ENCODE measurements around the gene MAPK4.

The MAPK4 gene

DNA sequence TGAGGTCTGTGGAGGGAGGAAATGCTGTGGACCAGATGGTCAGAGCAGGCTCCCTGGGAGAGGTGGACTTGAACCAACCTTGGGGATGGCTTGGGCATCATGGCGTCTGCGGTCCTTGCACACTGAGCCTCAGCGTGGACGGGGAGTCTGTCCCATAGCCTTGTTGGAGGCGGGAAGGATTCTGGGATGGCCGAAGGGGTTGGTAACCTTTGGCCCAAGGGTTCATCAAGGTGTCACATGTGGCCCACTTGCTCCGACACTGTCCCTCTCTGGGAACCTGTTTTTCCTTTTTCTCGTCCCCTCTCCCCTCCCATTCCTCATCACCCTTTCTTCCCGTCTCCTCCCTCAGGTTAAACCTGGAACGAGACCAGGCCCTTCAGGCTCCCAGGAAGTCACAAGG, 66.4 kb downstream of the MAPK4 start:
- no peak for DNase-seq

DNA sequence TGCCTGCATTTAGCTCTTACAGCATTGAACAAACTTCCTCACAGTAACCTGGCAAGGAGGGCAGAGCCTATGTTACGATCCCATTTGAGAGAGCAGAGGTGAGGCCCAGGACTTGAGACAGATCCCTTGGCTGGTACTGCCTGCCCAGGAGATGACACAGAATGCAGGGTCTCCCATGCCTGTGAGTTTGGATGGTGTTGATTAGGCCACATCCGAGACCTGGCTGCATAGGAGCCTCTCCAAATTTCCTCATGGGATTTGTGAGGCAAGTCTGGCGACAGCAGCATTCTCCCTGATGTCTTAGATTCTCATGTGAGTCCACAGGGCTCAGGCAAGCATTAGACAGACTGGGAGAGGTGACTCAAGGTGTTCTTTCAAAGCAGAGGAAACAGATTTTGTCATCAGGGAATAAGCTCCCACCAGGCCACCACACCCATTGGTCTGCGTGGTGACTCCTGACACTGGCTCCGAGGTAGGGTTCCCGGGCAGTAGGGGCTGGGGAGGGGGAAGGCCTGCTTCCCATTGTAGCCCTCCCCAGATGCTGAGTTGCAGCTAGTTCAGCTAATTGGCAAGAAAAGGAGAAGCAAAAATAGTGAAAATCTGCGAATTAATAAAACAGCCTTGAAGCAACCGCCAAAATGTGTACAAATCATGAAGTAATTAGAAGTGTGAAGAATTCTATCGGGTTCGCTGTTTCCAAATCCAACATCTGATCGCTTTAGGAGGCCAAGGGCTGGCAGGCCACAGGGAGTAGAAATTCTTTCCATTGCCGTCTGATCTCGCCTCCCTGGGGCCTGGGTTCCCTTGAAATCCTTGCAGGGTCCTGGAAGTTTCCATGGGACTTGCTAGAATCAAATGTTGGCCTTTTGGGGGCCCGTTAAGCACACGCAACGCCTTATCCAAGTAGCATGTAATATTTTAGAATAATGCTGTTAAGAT, 68.0 kb downstream of the MAPK4 start:
- no peak for DNase-seq

DNA sequence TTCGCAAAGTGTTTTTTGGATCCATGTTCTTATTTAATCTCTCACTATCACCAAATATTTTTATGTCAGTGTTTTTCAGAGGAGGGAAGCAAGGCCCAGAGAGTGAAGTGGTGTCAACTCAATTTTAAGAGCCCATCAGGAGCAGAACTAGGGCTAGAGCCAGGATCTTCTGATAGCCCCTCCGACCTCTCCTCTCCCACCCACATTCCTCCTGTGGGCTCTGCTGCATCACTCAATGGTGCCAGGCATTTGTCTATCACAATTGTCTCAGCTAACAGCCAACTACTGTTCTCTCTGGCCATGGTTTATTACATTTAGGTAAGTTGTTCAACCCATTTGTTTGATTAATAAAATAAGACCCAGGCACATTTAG, 68.6 kb downstream of the MAPK4 start:
- DNase-seq = no peak

DNA sequence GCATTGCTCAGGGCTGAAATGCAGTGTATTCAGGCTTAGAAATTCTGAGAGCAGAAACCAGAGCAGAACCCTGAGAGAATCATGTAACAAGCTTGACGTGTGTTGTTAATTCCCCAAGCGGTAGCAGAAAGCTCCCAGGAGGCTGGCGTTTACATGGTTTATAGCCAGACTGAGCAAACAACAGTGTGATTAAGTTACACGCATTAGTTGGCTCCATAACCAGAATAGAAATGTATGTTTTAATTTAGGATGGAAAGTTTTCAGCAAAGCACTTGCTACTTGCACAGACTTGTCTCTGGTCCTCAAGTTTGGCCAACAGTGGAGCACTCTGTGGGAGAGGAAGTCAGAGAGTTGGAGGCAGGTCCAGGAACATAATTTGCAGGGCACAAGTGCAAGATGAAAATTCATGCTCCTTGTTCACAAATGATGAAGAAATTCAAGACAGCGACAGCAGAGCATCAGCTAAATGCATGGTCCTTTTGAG, 69.3 kb downstream of the MAPK4 start:
- no peak for DNase-seq

DNA sequence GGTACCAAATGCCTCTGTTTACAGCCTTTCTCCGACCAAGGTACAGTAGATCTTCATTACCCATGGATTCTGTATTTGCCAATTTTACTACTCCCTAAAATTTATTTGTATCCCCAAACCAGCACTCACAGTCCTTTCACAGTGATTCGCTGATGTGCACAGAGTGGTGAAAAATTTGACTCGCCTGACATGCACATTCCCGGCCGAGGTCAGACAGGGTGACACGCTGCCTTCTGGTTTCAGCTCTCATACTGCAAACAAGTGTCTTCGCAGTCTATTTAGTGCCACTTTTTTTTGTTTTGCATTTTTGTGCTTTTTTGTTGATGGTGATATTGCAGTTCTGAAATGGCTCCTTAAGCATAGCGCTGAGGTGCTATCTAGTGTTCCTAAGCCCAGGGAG, 71.0 kb downstream of the MAPK4 start:
- no peak for DNase-seq

DNA sequence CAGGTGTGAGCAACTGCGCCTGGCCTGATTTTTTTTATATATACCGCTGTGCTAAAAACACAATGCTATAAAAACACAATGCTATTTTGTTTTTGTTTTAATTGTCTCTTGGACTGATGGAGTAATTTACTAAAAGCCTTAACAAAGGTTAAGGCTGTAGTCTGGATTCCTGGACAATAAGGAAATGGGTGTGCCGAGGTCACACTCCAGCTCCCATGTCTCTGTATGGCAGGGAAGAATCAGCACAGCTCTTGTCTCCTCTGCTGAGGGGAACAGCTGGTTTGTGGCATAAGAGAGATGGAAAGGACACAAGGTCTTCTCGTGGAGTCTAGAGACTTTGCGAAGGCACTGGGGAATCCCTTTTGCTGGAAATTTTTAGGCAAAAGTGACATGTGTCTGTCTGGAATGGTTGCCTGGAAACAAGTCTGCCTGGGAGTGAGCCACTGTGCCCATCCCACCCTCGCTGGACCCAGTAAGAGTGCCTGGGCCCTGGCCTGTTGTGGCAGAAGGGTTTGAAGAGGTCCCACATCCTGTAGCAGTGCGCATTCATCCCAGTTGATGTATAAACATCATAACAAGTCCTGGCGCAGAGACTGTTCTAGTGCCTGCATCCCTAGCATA, 73.1 kb downstream of the MAPK4 start:
- no peak for DNase-seq

DNA sequence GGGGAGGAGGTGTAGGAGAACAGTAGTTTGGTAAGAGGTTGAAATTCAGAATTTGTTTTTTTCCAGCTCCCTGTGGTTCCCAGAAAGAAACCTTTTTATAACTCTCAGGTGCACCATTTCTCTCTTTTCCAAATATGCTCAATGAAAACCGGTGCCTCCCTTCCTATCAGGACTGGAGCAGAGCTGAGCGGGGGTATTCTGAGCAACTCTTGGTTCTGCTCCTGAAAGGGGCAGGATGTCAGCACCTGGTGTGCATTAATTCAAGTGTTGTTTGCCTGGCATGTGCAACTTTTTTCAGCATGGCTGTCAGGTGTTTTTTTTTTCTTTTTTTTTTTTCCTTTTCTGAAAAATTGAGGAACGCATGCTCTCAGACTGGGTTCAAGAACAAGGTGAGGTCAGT, 74.1 kb downstream of the MAPK4 start:
- DNase-seq = no peak

DNA sequence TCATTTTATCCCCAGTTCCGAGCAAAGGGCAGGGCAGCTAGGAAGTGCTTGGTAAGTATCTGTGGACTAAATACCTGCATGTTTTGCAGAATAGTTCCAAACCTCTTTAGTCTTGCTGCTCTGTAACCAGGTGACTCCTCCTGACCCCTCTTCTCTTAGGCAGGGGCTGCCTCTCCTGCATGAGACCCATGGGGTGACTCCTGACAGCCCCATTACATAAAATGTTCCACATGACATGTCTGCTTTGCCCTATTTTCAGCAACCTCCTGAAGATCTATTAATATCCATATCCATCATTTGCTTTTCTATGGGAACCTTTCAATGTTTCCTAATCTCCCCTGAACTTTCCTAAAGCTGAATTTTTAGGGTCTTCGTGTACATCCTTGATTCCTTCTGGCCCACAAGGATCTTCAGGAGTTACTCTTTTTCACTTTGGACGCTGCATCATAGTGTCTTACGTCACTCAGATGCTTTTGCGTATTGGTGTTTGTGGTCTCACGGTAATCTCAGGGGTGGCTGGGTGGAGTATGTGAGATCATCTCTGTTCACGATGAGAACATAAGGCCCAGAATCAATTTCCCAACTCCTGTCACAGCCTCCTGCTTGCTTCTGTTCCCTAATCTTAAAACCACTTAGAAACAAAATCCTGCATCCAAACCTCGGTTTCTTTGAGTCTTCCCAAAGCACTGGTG, 76.6 kb downstream of the MAPK4 start:
- DNase-seq = no peak

DNA sequence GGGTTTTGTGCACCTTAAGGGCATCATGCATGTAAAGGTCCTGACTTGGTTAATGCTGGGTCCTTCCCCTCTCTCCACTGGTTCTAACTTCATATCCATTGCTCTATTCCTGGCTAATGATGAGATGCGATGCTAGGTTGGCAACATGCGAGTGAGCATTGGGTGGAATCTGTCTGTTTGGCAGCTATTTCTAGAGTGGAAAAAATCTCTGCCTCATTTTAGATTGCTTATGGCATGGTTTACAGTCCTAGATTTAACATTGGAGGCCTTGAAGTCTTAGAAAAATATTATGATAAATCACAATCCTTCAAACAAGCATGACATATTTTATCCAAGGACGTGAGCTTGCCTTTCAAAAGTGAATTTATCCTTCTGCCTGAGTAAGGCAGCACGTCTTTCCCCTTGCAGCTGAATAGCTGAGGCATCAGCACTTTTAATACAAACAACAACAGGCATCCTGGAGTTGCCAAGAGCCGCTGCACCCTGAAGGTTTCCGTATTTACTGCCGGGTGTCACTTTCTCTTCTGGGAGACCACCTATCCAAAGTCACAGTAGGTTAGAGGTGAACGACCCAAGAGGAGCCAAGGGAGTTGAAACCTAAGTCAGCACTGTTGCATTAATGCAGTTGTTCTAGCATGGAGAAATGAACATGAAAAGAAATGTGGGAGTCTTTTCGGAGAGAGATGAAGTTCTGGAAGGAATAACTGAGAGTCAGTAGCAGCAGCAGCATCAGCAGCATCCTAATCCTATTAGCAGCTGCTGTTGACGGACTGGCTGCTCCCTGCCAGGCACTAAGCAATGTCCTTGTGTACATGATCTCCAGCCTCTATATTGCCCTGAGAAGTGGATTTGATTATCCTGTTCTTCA, 78.4 kb downstream of the MAPK4 start:
- no peak for DNase-seq

DNA sequence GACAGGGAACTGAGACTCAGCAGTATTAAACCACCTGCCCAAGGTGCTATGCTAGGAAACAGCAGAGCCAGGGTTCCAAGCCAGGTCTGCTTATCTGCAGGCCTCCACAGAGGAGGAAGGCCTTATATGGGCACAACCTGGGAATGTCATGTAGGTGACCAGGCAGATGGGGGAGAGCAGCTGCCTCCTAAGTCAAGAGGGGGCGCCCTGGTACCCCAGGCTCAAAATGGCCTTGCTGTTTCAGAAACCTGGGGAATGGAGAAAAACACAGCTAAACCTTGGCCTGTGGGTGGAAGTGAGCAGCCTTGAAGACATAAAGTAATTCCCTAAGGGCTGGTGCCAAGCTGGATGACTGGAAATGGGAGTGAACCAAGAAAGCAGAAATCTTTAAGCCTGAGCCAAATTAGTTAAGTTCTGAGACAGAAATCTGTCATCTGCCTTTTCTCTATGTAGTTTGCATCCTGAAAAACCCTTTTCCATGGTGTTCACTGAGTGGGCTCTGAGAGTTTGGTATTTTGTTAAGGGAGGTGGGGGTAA, 79.1 kb downstream of the MAPK4 start:
- no peak for DNase-seq

DNA sequence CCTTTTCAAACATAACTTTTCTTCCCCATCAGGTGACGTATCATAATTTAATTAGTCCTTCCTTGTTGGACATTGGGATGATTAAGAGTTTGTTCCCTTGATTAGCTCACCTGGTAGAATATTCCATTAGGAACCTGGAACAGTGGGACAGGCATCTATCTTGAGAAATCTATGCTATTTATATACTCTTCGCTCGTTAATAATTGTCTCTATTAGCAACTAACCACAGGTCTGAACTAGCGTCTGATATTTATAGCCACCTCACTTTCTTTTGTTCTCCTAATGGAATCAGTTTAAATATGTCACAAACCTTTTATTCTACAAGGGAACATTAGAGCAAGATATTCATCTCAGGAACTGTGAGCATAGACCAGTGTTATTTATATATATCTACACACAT, 79.8 kb downstream of the MAPK4 start:
- no peak for DNase-seq

DNA sequence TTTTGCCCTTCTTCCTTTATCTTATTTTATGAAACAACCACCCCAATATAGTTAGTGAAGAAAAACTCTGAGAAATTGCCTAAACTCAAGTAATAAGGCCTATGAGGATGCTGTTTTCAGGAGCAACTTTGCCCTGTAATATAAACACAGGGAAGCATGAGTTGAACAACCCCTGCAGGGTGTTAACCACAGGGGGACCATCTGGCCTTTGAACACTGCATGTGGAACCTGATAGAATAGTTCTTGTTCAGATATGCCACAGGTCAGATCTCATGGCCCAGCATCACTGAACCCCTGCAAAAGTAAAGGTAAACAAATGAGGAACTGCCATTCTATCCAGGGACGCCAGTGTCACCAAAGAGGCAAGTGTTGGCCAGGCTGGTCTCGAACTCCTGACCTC, 82.6 kb downstream of the MAPK4 start:
- DNase-seq = no peak

DNA sequence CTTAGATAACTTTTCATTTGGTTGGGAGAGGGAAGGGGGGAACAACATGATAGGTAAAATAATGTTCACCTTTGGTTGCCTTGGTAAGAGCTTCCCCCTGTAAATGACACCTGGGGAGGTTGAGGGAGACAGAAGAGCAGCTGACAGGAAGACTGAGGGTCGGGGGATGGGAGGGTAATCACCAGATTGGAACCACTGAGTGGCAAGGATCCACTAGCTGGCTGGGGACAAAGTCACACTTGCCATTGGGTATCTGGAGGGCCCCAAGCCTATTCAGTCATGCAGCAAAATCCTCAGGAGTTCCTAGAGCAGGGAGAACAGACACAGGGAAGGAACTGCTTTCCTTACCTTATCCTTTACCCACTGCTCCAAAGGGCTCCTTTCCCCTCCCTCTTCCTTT, 84.3 kb downstream of the MAPK4 start:
- DNase-seq = no peak

DNA sequence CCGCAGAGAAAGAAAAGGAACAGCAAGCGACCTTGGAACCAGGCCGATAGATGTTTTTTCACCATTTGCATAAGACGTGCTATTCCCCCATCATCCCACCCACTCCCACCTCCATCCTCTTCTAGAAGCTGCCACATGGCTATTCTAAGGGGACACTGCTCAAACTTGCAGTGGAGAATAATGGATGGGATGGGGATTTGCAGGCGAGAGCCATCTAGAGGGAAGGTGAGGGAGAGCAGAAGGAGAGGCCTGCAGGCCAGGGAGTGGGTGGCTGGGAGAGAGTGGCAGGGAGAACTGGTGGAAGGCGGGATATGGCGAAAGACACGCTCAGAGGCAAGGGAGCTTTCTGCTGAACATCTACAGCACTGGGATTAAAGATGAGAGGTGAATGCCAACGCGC, 84.9 kb downstream of the MAPK4 start:
- no peak for DNase-seq

DNA sequence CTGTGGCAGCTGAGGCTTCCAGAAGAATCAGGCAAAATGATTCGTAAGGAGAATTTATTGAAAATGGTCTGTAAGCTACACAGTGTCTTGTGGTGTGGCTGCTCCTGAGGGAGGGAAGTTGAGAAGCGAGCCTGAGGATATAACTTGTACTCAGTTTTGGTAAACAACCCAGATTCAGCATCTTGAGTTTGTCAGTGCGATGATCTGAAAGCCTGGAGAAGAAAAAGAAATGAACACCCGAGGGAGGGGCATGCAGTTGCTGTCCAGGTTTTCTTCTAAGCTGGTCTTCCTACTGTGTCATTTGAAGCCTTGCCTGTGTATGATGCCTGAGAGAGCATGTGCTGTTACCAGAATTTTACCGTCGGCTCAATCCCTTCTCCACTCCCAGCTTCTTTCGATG, 87.3 kb downstream of the MAPK4 start:
- DNase-seq = no peak

DNA sequence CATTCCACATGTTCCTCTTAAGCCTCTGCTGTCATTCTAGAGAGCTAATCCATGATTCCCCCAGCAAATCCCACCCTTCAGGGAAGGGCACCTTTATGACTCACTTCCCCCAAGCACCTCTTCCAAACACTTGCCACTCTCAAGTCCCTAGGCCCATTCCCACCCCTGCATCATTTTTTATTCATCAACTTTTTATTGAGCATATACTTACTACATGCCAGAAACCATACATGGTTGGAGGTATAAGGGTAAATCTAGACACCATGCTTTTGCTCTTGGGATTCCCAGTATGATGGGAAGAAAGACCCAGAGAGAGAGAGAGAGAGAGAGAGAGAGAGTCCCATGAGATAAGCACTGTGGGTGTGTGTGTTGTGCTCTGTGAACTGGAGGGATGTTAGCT, 87.9 kb downstream of the MAPK4 start:
- no peak for DNase-seq

DNA sequence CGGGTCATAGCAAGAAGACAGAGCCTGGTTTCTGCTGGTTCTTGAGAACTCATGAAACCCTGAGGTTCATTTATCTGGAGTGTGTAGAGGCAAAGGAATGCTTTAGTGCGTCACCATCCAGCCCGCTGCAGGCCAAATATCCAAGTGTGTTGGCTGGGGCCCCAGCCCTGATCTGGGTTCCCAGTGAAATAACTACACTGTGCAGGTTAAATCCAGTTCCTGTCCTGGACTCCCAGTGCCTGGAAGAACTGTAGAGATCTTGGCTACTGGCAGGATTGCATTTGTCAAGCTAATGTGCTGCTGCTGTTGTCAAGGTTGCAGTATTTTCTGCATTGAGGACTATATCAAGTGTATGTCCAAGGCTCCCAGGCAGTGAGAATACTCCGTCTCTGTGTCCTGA, 89.9 kb downstream of the MAPK4 start:
- no peak for DNase-seq

DNA sequence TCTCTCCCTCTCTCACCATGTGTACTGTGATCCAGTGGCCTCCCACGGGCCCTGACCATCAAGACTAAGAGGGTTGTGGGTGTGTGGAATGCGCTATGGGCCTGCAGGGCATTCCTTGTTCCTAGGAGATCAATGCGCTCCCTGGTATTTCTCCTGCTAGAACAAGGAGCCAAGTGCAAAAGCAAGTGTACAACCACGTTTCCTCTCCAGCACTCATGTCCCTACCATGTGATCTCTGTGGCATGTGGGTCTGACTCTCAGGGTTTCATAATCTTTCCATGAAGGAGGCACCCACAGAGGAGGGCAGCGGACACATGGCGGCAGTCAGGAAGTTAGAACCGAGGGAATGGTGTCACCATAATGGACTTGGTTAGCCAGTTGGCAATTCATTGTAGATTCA, 91.4 kb downstream of the MAPK4 start:
- no peak for DNase-seq

DNA sequence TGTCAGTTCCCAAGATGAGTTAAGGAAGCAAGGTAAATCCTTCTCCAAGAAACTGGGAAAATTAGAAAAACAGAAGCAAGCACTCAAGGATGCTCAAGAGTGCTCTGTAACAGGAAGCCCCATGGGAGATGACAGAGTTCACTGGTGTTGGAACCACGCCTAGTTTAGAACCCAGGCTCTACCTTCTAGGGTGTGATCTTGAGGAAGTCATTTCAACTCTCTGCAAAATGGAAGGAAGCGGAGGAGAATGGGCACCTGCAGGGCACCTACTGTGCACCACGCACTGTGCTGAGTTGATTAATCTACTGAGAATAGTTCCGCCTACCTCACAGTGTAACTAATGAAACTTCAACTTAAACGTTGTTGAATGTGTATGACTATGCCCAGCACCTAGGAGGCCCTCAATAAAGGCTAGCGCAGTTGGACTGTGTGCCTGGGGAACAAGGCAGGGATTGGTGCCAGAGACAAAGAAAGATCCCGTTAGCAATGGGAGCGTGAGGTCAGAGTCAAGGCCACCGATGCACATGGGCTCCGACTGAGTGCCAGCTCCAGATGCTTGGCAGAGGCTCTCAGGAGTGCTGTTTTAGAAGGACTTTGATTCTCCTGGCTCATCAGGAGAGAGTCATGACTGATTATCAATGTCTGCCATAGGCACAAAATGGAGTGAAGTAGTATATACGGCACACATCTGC, 93.7 kb downstream of the MAPK4 start:
- DNase-seq = no peak

DNA sequence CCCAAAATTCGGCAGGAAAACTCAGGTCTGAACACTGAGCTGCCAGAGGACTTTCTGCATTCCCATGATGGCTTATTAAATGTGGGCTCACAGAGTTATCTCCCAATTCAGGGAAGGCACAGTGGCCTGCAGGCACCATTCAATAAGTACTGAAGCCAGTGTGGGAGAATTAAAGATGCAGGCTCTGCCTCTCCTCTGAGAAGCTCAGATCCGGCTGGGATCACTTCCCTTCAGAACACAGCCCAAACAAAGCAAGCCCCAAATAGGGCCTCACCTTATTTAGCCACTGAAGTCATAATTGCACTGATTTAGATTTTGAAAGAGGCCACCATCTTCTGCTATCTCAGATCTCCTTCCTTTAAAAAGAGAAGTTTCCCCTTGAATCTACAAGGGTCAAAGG, 94.3 kb downstream of the MAPK4 start:
- no peak for DNase-seq

DNA sequence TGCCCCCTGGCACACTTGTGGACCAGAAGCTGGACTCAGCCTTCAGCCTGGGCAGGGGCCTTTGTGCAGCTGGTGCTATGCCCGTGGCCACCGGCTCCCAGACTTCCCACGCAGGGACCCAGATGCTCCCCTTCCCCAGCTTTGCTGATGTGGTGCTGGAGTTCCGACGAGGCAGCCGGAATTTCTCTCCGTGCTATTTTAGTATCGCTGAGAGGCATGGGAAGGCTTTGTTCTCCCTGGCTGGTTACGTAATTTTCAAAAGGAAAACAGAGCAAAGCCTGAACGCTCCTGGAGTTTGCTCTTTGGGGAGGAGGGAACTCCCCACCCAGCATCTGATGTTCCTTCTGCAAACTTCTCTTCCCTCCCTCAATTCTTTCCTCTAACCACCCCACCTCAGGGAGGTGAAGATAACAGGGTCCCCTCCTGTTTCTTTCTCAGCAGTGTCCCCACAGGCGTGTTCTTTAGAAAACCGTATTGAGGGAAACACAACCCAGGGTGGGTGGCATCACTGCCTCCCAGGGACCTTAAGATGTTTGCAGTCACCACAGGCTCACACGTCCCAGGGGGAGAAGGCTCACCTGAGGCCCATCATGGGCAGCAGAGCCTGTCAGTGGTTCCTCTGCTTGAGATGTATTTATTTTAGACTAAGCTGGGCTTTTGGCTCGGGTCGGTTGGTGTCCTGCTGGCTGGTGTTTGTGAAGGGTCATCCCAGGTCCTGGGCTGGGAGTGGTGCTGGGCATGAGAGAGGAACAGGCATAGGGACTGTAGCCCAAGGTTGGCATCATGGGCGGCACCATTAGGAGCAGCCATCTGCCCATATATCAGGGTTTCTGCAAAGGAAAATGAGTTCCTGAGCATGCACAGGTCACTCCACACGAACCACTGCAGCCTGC, 95.0 kb downstream of the MAPK4 start:
- DNase-seq = no peak

Measured in activated gamma-delta T cell (primary cell).